GM18511 (cell line): ENCODE measurements around the gene DRICH1.
"Not testable (repeated sequence)": the region's sequence is repeated elsewhere in the genome, so short reads cannot be mapped to it uniquely, and the experiment has no call there.

Experiments
- ATAC-seq: cut with Tn5 transposase; IDR thresholded peaks from one replicate; pipeline ENCODE4 v1.9.1; 2021; ENCODE audit warnings: mild to moderate bottlenecking, moderate library complexity; ENCODE audit not compliant: unreplicated experiment

The DRICH1 gene

GRCh38 chr22:23603266-23603665, 28.9 kb downstream of the DRICH1 start:
- ATAC-seq, result no peak

- ATAC-seq, result no peak
Measured at GRCh38 chr22:23598805-23599518, 33.2 kb downstream of the DRICH1 start.

GRCh38 chr22:23597576-23598268, 34.4 kb downstream of the DRICH1 start:
- not testable (repeated sequence) for ATAC-seq

- not testable (repeated sequence) for ATAC-seq
Measured at GRCh38 chr22:23595904-23596303, 36.2 kb downstream of the DRICH1 start.

DNA sequence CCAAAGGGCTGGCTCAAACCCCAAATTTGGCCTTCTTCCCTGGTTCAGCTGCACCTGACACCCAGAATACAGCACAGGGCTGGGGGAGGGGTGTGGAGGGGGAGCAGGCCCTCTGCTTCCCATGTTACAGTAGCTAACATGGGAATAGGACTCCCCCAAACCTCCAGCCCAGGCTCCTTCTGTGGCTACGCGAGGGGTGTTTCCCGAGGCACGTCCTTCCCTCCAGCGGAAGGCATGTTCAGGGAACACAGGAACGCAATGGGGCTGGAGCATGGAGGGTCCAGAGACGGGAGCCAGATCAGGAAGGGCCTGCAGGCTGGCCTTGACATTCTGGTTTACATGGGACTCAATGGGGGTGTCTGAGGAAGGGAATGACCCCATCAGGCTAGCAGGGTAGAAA, 40.3 kb downstream of the DRICH1 start:
- ATAC-seq, result no peak

- ATAC-seq, result no peak
Measured at GRCh38 chr22:23591201-23591791, 40.8 kb downstream of the DRICH1 start.

DNA sequence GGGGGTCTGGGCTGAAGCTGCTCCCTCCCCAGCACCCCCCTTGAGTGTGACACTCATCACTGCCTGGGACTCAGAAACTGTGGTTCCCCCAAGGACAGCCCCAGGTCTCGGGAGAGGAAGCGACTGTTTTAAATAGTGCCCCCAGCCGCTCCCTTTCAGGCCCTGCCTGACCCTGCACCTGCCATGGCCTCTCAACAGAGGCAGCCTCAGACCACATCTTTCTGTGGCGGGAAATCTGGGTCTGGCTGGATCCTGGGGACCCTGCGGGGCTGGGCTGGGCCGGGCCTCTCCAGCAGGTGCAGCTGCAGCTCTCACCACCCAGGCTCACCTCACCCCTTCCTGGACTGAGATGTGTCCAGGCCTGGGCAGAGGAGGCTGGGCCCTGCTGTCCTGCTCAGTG, 48.3 kb downstream of the DRICH1 start:
- ATAC-seq, result no peak

DNA sequence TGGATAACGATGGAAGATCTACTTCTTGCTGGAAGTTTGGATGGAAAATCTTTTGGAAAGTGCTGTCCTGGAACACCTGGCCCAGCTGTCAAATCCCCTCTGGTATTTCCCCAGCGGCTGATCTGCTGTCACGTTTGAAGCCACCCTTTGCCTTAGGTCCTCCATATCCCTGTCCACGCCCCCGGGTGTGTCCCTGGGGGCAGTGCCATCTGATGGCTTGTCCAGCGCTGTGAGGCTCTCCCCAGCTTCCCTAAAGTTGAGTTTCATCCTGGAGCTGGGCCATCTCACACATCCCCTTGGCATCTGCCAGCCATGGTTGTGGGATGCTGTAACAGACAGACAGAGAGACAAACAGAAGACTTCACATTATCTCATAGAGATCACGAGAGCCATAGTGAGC, 49.0 kb downstream of the DRICH1 start:
- ATAC-seq, result no peak

- ATAC-seq, result no peak
Measured at GRCh38 chr22:23581260-23581650, 50.9 kb downstream of the DRICH1 start.

- ATAC-seq, result no peak
Measured at GRCh38 chr22:23580576-23581259, 51.4 kb downstream of the DRICH1 start.

DNA sequence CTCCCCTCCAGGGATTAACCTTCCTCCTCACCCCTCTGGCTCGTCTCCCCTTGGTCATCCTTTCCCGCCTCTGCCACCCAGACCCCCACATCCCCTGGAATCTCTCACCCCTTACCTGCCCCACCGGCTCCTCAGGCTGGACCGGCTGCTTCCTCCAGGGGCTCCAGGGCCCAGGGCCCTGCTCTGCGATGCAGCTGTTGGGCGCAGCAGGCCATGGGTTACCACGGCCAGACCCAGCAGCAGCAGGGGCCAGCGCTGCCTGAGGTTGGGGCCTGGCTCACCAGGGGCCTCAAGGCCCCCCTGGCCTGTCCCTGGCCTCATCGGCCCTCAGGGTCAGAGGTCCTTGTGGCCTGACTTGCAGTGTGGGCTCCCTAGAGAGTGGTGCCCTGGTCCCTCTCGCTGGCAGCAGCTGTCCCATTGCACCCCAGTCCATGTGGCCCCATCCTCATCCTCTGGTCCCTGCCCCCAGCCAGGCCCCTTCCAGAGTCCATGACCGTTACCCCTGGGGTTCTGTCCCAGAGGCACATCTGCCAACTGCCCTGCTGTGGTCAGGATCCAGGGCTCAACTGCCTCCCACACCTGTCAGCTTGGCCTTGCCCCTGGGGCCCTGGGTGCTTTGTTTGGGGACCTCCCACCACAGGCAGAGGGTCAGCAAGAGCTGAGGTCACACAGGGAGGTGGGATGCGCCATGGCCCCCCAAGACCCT, 52.1 kb downstream of the DRICH1 start, which contains the start of gene IGLL1:
Gene IGLL1, minus strand, starts transcription at position 421 of the 706 bp plus-strand sequence. Its CDS starts 100 bp downstream, at position 321.
- ATAC-seq, result no peak

DNA sequence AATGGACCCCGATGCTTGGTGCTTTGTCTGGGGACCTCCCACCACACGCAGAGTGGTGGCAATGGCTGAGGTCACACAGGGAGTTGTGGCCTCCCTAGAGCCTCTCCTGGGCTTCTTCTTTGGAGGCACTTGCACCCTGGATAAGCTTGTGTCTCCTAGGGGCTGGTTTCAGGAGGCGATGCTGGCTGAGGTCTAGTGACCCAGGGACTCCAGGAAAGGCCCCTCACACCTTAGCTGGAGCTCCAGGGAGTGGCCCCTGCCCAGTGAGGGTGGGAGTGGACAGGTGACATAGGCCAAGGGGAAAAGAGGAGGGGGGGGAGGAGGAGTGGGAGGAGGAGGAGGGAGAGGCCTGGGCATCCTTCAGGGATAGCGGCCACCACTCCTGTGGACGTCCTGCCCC, 52.8 kb downstream of the DRICH1 start:
- ATAC-seq, result no peak

- ATAC-seq, result no peak
Measured at GRCh38 chr22:23578306-23578705, 53.8 kb downstream of the DRICH1 start.

GRCh38 chr22:23576681-23577080, 55.4 kb downstream of the DRICH1 start:
- ATAC-seq, result no peak

- ATAC-seq, result no peak
Measured at GRCh38 chr22:23575601-23576000, 56.5 kb downstream of the DRICH1 start.

- ATAC-seq, result no peak
Measured at GRCh38 chr22:23574877-23575276, 57.2 kb downstream of the DRICH1 start.

DNA sequence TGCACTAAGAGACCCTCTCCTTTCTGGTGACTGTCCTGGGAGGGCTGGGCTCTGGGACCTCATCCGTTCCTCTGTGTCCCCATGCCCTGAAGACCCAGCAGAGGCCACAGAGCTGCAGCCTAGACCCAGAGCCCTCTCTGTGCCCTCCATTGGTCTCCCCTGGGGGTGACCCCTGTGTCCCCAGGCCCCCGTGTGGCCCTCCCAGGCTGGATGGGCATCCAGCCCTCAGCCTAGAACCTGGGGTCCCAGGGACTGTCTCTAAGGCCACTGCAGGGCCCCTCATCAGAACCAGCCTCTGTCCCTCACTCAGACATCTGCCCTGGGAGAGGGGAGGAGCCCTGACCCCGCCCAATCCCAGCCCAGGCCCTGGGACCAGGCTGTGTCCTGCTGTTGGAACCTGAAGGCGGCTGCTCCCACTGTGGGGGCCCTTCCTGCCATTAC, 57.7 kb downstream of the DRICH1 start:
- no peak for ATAC-seq

DNA sequence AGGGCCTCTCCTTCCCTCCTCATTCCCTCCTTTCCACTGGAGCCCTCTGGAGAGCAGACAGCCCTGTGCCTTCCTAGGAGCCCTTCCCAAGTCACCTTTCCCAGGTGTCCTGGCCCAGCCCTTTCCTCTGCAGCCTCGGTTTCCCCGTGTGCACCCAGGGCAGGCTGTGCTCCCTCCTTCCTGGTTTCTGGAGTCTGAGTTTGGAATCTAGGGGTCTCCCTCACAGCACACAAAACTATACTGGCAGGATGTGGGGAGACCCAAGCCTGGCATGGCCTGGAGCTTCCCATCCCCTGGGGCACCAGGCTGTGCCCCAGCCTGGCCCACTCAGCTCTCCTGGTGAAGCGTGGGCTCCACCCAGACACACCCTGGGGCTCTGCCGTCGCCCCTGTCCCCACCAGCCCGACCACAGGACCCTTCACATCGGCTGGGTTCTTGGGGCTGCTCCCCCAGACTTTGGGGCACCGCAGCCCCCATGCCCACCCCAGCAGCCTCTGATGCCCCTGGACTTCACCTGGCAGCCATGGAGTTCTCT, 58.4 kb downstream of the DRICH1 start:
- ATAC-seq, result not testable (repeated sequence)

- not testable (repeated sequence) for ATAC-seq
Measured at GRCh38 chr22:23573106-23573505, 59.0 kb downstream of the DRICH1 start.

- ATAC-seq, result no peak
Measured at GRCh38 chr22:23571486-23571885, 60.6 kb downstream of the DRICH1 start.
